Neutrophil (primary cell): Measurements from ENCODE around the gene TMEM258.
A peak's percentile ranks its signal among the peaks of the same experiment; 100 is the strongest.

Experiments used
- H3K27ac ChIP-seq: fragments of 200-600 bp; sonication (generic); 2 replicates; pipeline ENCODE4 v1.5.1; 2016; ENCODE audit warnings: mild to moderate bottlenecking, moderate library complexity
- H3K27me3 ChIP-seq: fragments of 200-600 bp; sonication (generic); 2 replicates; pipeline ENCODE4 v1.6.0; 2016; ENCODE audit warnings: mild to moderate bottlenecking
- H3K36me3 ChIP-seq: fragments of 200-600 bp; sonication (generic); 2 replicates; pipeline ENCODE4 v1.5.1; 2017
- H3K4me1 ChIP-seq, 2 experiments: fragments of 200-600 bp in 1 of 2; sonication (generic) in 1 of 2; 1 replicate in 1 of 2; 2 replicates in 1 of 2; pipeline versions ENCODE4 v1.5.1 to v1.6.1; 2013 to 2016; ENCODE audit warnings: low read depth in 1 of 2, low read length in 1 of 2, mild to moderate bottlenecking in 1 of 2, moderate library complexity in 1 of 2; ENCODE audit not compliant: control insufficient read depth in 1 of 2, insufficient read depth in 1 of 2
- H3K4me3 ChIP-seq, 2 experiments: fragments of 200-600 bp in 1 of 2; sonication (generic) in 1 of 2; 1 replicate in 1 of 2; 2 replicates in 1 of 2; pipeline ENCODE4 v1.5.1; 2013 to 2016; ENCODE audit warnings: low read depth in 1 of 2, low read length in 1 of 2, mild to moderate bottlenecking in 1 of 2, moderate library complexity in 1 of 2
- H3K9me3 ChIP-seq: fragments of 200-600 bp; sonication (generic); 2 replicates; pipeline ENCODE4 v1.5.1; 2016
- TF ChIP-seq, protein P1 (sequence below): fragments of 200-600 bp; sonication (generic); IDR thresholded peaks from 2 replicates; pipeline ENCODE4 v1.5.1; 2016; ENCODE audit warnings: antibody characterized with exemption

The TMEM258 gene

DNA sequence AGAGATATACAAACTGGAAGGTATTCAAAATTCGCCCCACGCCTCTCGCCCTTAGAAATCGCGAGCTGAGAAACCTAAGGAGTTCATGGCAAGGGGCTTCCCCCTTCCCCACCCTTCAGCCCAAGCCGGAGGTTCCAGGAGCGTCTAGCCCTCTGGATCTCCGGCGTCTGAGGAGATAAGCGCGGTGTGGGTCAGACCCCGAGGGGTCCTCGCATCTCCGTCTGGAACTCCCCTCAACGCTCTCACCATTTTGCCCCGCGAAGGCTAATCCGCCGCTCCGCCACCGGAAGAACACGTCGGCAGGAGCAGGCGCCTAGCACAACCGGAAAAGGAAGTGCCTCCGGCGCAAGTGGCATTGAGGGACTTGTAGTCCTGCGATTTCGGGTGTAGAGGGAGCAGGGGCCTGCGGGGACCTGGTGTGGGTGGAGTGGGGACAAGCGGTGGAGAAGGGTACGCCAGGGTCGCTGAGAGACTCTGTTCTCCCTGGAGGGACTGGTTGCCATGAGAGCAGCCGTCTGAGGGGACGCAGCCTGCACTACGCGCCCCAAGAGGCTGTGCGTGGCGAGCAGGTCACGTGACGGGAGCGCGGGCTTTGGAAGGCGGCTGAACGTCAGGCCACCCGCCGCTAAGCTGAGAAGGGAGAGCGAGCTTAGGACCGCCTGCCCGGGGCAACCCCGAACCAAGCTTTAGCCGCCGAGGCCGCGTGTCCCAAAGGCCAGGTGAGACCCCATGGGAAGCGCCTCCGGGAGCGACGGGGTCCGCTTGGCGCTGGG is at the start of gene TMEM258, which contains the start of gene FEN1:
TMEM258 (minus strand) TSS at position 290 of the 773 bp plus-strand sequence; CDS start at position 249, 41 bp downstream.
FEN1 (plus strand) TSS at position 602 of the 773 bp plus-strand sequence. CDS start 2,451 bp downstream, outside the sequence.
- Histone ChIP-seq H3K9me3 (no peaks in the 10 kb centered on the region), H3K4me1 (peaks cover 15 to 18% of the 10 kb centered on the region in 2 experiments), H3K27ac (peak within 1 kb of the TSS; percentile 94), H3K27me3 (no peaks in the 10 kb centered on the region), H3K36me3 (peaks cover 29% of the 10 kb centered on the region), H3K4me3 (peak within 1 kb of the TSS; percentile 73 to 89)
- TF ChIP-seq, protein P1, sequence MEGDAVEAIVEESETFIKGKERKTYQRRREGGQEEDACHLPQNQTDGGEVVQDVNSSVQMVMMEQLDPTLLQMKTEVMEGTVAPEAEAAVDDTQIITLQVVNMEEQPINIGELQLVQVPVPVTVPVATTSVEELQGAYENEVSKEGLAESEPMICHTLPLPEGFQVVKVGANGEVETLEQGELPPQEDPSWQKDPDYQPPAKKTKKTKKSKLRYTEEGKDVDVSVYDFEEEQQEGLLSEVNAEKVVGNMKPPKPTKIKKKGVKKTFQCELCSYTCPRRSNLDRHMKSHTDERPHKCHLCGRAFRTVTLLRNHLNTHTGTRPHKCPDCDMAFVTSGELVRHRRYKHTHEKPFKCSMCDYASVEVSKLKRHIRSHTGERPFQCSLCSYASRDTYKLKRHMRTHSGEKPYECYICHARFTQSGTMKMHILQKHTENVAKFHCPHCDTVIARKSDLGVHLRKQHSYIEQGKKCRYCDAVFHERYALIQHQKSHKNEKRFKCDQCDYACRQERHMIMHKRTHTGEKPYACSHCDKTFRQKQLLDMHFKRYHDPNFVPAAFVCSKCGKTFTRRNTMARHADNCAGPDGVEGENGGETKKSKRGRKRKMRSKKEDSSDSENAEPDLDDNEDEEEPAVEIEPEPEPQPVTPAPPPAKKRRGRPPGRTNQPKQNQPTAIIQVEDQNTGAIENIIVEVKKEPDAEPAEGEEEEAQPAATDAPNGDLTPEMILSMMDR, result peak; percentile 57

DNA sequence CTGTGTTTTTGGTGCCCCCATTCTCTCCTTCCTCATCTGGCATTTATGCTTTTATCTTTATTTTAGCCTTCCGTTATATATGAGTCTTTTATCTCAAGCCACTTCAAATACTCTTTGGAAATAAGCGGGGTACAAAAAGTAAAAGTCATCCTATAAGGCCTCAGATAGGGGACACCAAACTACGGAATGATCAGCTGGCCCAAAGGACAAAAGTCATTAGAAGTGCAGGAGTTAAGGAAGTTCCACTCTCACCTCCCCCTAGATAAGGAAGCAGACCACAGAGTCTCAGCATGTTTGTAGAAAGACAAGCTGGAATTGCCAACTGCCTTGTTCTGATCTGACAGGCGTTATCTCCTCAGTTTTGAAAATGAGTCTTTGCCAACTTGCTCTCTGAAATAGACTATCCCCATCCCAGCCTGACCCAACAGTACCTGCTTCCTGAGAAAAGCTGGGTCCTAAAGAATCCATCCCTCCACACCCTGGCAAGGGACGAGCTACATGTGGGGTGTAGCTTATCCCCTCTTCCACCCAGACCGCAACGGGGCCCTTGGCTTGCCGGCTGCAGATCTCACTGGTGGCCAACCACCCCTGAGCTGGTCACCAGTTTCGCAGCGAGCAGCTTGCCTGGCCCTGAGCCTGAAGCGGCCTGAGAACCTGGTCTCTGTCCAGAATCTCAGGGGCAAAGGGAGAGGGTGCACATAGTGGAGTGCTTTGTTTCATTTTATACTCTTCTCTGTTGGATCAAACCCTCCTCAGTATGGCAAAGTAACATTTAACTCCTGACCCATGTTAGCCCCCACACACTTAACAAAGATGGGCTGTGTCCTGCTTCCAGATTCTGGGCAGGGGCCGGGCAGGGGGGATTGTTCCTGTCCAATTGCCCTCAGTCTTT is 49.5 kb upstream of the TMEM258 start:
- H3K27me3 ChIP-seq, result no peaks in the 10 kb centered on the region
- no peaks in the 10 kb centered on the region for H3K9me3 ChIP-seq
- H3K4me3 ChIP-seq, result no peak overlapping the region
- peaks cover 7% of the 10 kb centered on the region for H3K36me3 ChIP-seq
- H3K27ac ChIP-seq, result no peak overlapping the region
- peaks cover under 1 to 1% of the 10 kb centered on the region in 2 experiments for H3K4me1 ChIP-seq
- TF ChIP-seq, protein P1, result no peak

- no peak overlapping the region for H3K4me3 ChIP-seq
- TF ChIP-seq, protein P1, result no peak
- H3K27ac ChIP-seq, result no peak overlapping the region
- peaks cover 15 to 16% of the 10 kb centered on the region in 2 experiments for H3K4me1 ChIP-seq
- no peaks in the 10 kb centered on the region for H3K27me3 ChIP-seq
- no peaks in the 10 kb centered on the region for H3K9me3 ChIP-seq
- peaks cover 7% of the 10 kb centered on the region for H3K36me3 ChIP-seq
These were observed 48.0 kb upstream of the TMEM258 start for GRCh38 chr11:61840371-61840770.

- Histone ChIP-seq H3K27me3 (no peaks in the 10 kb centered on the region), H3K27ac (no peak overlapping the region), H3K4me3 (no peak overlapping the region), H3K9me3 (no peaks in the 10 kb centered on the region), H3K4me1 (peaks cover 22 to 23% of the 10 kb centered on the region in 2 experiments), H3K36me3 (peaks cover 7% of the 10 kb centered on the region)
- TF ChIP-seq, protein P1, result no peak
These were observed 47.3 kb upstream of the TMEM258 start for GRCh38 chr11:61839742-61840141.

DNA sequence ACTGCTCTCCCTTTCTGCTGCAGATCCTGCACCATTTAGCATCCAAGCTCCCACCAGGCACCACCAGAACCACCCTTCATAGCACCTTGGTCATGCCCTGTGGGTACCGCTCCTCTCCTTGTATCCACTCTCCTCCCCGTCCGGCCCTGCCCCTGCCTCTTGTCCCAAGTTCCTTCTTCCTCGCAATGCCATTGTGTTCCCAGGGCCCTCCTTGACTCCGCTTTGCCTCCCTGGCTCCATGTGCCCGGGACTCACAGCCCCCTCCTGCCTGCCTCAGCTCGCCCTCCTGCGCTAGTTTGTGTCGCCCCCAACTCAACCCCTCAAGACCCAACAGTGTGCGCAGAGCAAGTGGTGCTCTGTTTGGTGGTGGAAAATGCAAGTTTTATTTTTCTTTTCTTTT is 46.5 kb upstream of the TMEM258 start:
- TF ChIP-seq, protein P1, result no peak
- no peaks in the 10 kb centered on the region for H3K9me3 ChIP-seq
- H3K27me3 ChIP-seq, result no peaks in the 10 kb centered on the region
- H3K36me3 ChIP-seq, result peaks cover 7% of the 10 kb centered on the region
- no peak overlapping the region for H3K4me3 ChIP-seq
- peaks cover 30 to 31% of the 10 kb centered on the region in 2 experiments for H3K4me1 ChIP-seq
- no peak overlapping the region for H3K27ac ChIP-seq
